ENCODE measurements around the gene SULT1E1.

Gene SULT1E1

DNA sequence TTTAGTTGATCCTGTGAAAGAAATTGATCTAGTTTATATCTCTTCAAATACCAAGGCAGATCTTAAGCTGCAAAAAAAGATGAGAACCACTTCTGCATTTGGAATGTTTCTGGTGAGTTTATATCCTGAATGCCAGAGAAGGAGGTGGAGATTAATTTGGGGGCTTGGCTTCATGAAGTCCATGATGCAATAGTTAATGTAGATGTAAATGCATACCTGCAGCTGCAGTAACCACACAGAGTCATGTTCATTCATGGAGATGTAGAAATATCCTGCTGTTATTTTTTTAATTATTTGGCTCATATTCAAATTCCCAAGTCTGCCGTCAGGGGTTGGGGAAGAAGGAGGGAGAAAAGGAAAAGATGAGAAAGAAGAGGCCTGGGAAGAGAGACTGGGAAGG is at the start of gene SULT1E1:
Gene SULT1E1, minus strand, starts transcription at position 94 of the 400 bp plus-strand sequence. CDS start 2,501 bp downstream, outside the sequence.
- DNase-seq, result no peak

GRCh38 chr4:69909195-69909594 is 49.2 kb upstream of the SULT1E1 start:
- no peak for DNase-seq

- DNase-seq, result no peak
Measured at GRCh38 chr4:69907151-69907550, 47.2 kb upstream of the SULT1E1 start.

- DNase-seq, result no peak
Measured at GRCh38 chr4:69896530-69897116, 36.7 kb upstream of the SULT1E1 start.

- no peak for DNase-seq
Measured at GRCh38 chr4:69894721-69895120, 34.8 kb upstream of the SULT1E1 start.

- no peak for DNase-seq
Measured at GRCh38 chr4:69894186-69894585, 34.2 kb upstream of the SULT1E1 start.

DNA sequence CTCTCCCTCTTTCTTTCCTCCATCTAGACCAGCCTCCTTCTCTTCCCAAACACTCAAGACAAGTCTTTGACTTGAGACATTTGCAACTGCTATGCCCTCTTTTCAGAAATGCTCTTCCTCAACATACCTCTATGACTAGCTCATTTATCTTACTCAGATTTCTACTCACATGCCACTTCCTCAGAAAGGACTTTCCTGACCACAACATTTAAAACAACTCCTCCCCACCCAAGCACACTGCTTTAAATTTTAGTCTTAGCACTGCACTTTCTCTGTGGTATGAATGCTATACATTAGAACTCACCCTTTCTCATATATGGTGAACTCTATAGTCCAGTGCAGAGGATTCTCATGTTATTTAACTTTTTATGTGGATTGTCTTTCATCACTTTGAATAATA is 28.4 kb upstream of the SULT1E1 start:
- no peak for DNase-seq

GRCh38 chr4:69882150-69882549 is 22.2 kb upstream of the SULT1E1 start:
- DNase-seq, result no peak

- DNase-seq, result peak; percentile 20 to 45
Measured at GRCh38 chr4:69881173-69881773, 21.3 kb upstream of the SULT1E1 start.

DNA sequence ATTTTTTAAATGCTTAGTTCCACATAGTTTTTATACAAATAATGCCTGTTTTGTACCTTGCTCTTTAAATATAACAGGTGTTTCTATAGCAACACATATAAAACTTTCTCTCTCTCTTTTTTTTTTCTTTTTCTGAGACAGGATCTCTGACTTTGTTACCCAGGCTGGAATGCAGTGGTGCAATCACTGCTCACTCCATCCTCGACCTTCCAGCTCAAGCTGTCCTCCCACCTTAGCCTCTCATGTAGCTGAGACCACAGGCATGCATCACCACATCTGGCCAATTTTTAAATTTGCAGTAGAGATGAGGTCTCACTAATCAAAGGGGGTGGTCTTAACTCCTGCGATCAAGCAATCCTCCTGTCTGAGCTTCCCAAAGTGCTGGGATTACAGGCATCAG is 18.3 kb upstream of the SULT1E1 start:
- DNase-seq, result no peak

DNA sequence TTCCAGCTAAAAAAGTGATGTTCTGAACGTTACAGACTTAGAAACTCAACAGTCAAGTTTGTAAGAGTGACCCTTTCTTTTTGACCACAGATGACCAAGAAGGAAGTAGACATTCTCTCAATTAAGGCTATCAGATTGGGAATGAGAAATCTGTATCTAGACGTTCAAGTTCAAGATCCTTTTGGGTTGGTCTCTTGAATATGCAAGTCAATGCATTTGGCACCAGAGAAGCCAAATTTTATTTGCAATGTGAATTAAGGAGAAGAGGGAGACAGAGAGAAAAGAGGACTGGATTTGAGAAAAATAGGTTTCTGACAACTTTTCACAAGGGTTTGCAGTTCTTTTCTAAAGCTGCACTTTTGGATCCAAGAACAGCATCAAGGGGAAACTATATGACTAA is 17.5 kb upstream of the SULT1E1 start:
- no peak for DNase-seq

GRCh38 chr4:69876071-69876470 is 16.1 kb upstream of the SULT1E1 start:
- DNase-seq, result no peak

DNA sequence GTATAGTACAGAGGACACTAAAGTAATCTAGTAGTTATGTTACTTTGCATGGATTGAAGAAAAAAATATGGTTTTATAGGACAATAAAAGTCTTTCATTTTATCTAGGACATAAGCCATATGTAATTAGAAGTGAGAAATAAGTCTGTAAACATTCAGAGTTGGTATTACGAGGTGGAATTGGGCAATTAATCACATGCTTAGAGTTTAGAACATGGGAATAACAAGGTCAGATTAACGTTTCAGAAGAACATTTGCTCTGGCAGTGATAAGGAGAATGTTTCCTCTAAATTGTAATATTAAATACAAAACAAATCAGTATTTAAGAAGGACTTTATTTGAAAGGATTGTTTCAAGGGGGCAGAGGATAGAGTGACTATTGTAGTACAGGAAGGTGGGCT is 15.6 kb upstream of the SULT1E1 start:
- no peak for DNase-seq

DNA sequence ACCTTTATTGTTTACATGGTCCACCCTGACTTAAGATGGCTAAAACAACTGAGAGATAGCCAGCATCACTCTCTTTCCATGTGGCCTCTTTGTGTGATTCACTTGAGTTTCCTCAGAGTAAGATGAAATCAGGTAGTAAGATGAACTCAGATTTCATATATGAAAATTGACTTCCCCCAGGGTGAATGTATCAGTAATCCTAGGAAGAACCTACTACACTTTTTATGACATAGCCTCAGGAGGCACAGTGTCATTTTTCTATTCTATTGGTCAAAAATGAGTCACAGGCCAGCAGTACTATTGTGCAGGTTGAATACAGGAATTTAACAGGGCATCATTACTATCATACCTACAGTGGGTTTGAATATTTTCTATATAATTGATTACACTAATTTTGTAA is 14.6 kb upstream of the SULT1E1 start:
- no peak for DNase-seq

DNA sequence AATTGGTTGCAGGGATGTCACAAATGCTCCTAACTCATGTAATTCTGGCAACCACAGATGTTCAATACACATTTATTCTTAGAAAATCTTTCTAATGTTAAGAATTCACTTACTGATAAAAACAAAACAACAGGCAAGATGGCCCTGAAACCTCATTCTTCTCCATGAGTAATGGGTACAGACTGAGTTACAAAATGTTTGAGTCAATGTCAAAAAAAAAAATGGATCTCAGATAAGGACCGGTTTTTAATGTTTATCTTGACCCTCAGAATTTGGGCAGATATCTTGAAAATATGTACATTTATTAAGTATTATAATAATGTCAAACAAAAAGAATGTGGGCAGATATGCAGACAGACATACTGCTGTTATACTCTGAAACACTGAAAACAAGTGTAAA is 1.8 kb upstream of the SULT1E1 start:
- no peak for DNase-seq

- DNase-seq, result no peak
Measured at GRCh38 chr4:69860521-69861298, 765 bp upstream of the SULT1E1 start.

DNA sequence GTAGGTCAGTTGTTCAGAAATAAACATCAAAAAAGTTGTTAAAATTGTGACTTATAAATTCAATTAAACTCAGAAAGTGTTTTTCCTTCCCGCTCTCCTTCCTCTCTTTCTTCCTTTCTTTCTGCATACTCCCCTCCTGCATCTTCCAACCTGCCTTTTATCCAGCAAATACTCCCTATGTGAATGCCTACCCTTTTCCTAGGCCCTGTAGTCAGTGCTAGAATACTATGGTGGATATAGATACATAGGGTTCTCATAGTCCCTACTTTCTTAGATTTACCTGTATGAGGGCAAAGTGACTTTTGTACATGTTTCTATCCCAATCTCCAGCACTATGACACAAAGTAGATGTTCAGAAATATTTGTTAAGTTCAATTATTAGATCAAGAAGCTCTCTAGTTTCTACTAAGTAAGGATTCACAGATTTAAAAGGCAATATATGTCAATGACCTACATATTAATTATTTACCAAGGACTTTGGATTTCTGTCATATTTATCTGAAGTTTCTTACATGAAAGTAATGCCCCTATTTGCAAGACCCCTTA is 732 bp downstream of the SULT1E1 start:
- DNase-seq, result no peak

GRCh38 chr4:69858690-69859089 is 1.3 kb downstream of the SULT1E1 start:
- no peak for DNase-seq

DNA sequence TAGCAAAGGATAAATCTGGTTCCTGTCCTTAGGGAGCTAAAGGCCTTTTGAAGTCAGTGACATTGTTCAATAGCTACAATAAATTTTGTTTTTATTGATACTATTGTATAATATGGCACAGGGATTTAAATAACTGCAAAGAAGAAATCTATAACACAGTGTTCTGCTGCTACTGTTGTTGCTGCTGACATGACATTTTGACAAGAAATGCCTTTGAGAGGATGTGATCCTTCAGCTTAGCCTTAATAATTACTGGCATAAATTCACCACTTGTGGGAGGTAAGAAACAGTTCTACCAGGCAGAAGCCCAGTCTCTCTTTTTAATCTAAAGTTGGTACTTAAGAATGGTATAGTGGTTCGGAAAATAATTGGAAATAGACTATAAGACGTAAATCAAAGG is 4.1 kb downstream of the SULT1E1 start:
- no peak for DNase-seq

GRCh38 chr4:69849969-69850368 is 10.0 kb downstream of the SULT1E1 start:
- no peak for DNase-seq

GRCh38 chr4:69849297-69849696 is 10.6 kb downstream of the SULT1E1 start:
- no peak for DNase-seq

GRCh38 chr4:69848028-69848427 is 11.9 kb downstream of the SULT1E1 start:
- no peak for DNase-seq

- no peak for DNase-seq
Measured at GRCh38 chr4:69843932-69844331, 16.0 kb downstream of the SULT1E1 start.

DNA sequence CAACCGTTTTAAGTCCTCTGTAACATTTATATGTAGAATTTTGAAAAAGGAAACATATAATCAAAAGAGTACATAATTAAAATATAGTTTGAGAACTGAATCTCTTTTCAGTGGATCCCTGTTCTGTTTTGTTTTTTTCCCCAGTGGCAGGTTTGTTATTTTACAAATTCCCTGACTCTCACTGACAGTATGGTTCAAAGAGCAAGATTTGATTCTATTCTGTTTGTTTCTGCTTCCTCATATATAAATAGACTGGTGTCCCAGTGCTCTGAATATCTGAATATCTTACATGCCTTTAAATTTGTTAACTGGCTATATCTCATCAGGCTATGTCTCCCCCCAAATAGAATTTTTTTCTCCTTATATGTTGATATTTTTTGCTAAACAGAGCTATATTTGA is 16.6 kb downstream of the SULT1E1 start:
- no peak for DNase-seq
